HCT116 (cell line): ENCODE data around the gene FOXD1. TPM values are rescaled to one million over a fixed set of nuclear protein-coding genes. Genes with fewer than 3 reads are reported as not detected.

Experiments
- ATAC-seq: fragments of 200-7000 bp; cut with Tn5 transposase; 2 replicates; pipeline ENCODE4 v1.9.1; 2020; ENCODE audit warnings: mild to moderate bottlenecking, moderate library complexity
- BruUV-seq: library from RNA; stranded (reverse); fragments of 400-500 nt; replicated peaks from 2 replicates; lab custom pipeline; 2021; lab: Mats Ljungman, UMichigan
- CTCF ChIA-PET: fragments of 300-600 bp; sonication (Branson Sonifier 250); formaldehyde crosslinking; loops from one replicate; lab custom pipeline; 2021; ENCODE audit warnings: antibody characterized with exemption; lab: Charles Lee
- POLR2A ChIA-PET: fragments of 300-600, 350-600 bp; sonication (Branson Sonifier 250); formaldehyde crosslinking; loops from one replicate; lab custom pipeline; 2021; ENCODE audit warnings: antibody characterized with exemption; lab: Charles Lee
- RAD21 ChIA-PET, 2 experiments: fragments of 300-600 bp; sonication (Branson Sonifier 250); formaldehyde crosslinking; loops; one replicate each; lab custom pipeline; 2023; ENCODE audit warnings: low total read pairs in 2 of 2; ENCODE audit not compliant: uncharacterized antibody in 2 of 2, unreplicated experiment in 2 of 2, low non-redundant PET in 1 of 2; lab: Charles Lee
- DNase-seq: peaks from one replicate; pipeline ENCODE4 v3.0.0-alpha.2; 2010; ENCODE audit warnings: low read depth, low spot score
- H2AFZ ChIP-seq: fragments of 200-600 bp; shearing (Covaris generic), sonication (generic); 2 replicates; pipeline ENCODE4 v1.6.1; 2017; ENCODE audit warnings: low read depth, mixed run types, mixed read lengths, antibody characterized with exemption, low read length; ENCODE audit not compliant: poor library complexity, severe bottlenecking
- H3K27ac ChIP-seq: 2 replicates; pipeline ENCODE4 v1.5.1; 2012; ENCODE audit warnings: low read depth, low read length
- H3K27me3 ChIP-seq: fragments of 200-600 bp; sonication (generic); 2 replicates; pipeline ENCODE4 v1.6.1; 2016; ENCODE audit warnings: mixed run types, low read length, mixed read lengths; ENCODE audit not compliant: insufficient read depth
- H3K36me3 ChIP-seq, 2 experiments: fragments of 200-500 bp in 1 of 2; fragments of 200-600 bp in 1 of 2; sonication (Bioruptor generic) in 1 of 2; sonication (generic) in 1 of 2; 2 replicates each; pipeline versions ENCODE4 v1.5.1 to v1.6.1; 2014 to 2016; ENCODE audit warnings: low read length in 2 of 2, inconsistent platforms in 1 of 2, mixed read lengths in 1 of 2, mixed run types in 1 of 2; ENCODE audit not compliant: insufficient read depth in 2 of 2, control insufficient read depth in 1 of 2
- H3K4me1 ChIP-seq, 2 experiments: fragments of 200-600 bp in 1 of 2; sonication (generic) in 1 of 2; 2 replicates each; pipeline versions ENCODE4 v1.5.1 to v1.6.1; 2012 to 2017; ENCODE audit warnings: low read length in 2 of 2, inconsistent platforms in 1 of 2, mild to moderate bottlenecking in 1 of 2, mixed read lengths in 1 of 2, mixed run types in 1 of 2, moderate library complexity in 1 of 2; ENCODE audit not compliant: insufficient read depth in 2 of 2, control insufficient read depth in 1 of 2
- H3K4me2 ChIP-seq: fragments of 200-600 bp; sonication (generic); 2 replicates; pipeline ENCODE4 v1.6.1; 2017; ENCODE audit warnings: mixed run types, low read length, mixed read lengths
- H3K4me3 ChIP-seq, 2 experiments: fragments of 200-600 bp in 1 of 2; sonication (generic) in 1 of 2; replicated peaks in 1 of 2; 2 replicates each; pipeline ENCODE4 v1.5.1; 2011 to 2016; ENCODE audit warnings: low read length in 2 of 2, control low read depth in 1 of 2, low read depth in 1 of 2, mild to moderate bottlenecking in 1 of 2, mixed read lengths in 1 of 2, mixed run types in 1 of 2
- H3K79me2 ChIP-seq: fragments of 200-600 bp; sonication (generic); 2 replicates; pipeline ENCODE4 v1.6.1; 2017; ENCODE audit warnings: mild to moderate bottlenecking, mixed run types, low read length, moderate library complexity, mixed read lengths; ENCODE audit not compliant: insufficient read depth
- H3K9ac ChIP-seq: fragments of 200-600 bp; sonication (generic); 2 replicates; pipeline ENCODE4 v1.6.1; 2016; ENCODE audit warnings: low read length, mixed read lengths
- H3K9me2 ChIP-seq: fragments of 200-600 bp; sonication (generic), shearing (Covaris generic); 2 replicates; pipeline ENCODE4 v1.6.1; 2017; ENCODE audit warnings: mixed run types, mild to moderate bottlenecking, moderate library complexity; ENCODE audit not compliant: insufficient read depth
- H3K9me3 ChIP-seq, 2 experiments: fragments of 200-500 bp in 1 of 2; fragments of 200-600 bp in 1 of 2; sonication (Bioruptor generic) in 1 of 2; sonication (generic) in 1 of 2; 2 replicates each; pipeline ENCODE4 v1.6.1; 2014 to 2017; ENCODE audit warnings: low read length in 2 of 2, mixed read lengths in 2 of 2, inconsistent platforms in 1 of 2, low read depth in 1 of 2, mild to moderate bottlenecking in 1 of 2, mixed run types in 1 of 2, moderate library complexity in 1 of 2; ENCODE audit not compliant: control insufficient read depth in 1 of 2, insufficient read depth in 1 of 2
- H4K20me1 ChIP-seq: fragments of 200-600 bp; sonication (generic), shearing (Covaris generic); 2 replicates; pipeline ENCODE4 v1.6.1; 2017; ENCODE audit warnings: mixed run types, mild to moderate bottlenecking, moderate library complexity; ENCODE audit not compliant: insufficient read depth
- CBX3 ChIP-seq: IDR thresholded peaks from 2 replicates; pipeline ENCODE4 v1.6.1; 2012; ENCODE audit warnings: low read depth
- CTCF ChIP-seq, 3 experiments: fragments of 200-600 bp in 1 of 3; sonication (generic) in 1 of 3; IDR thresholded peaks in 2 of 3; conservative IDR thresholded peaks in 1 of 3; 2 replicates each; pipeline ENCODE4 v1.5.1; 2012 to 2017; ENCODE audit warnings: low read depth in 2 of 3, low read length in 2 of 3, antibody characterized with exemption in 1 of 3, borderline replicate concordance in 1 of 3, control low read depth in 1 of 3, mild to moderate bottlenecking in 1 of 3, mixed read lengths in 1 of 3, mixed run types in 1 of 3, moderate library complexity in 1 of 3; ENCODE audit not compliant: insufficient read depth in 1 of 3
- EGR1 ChIP-seq: IDR thresholded peaks from 2 replicates; pipeline ENCODE4 v1.6.1; 2012; ENCODE audit warnings: low read depth
- FOSL1 ChIP-seq: IDR thresholded peaks from 2 replicates; pipeline ENCODE4 v1.6.1; 2012; ENCODE audit warnings: low read depth
- JUND ChIP-seq: IDR thresholded peaks from 2 replicates; pipeline ENCODE4 v1.6.1; 2012
- MAX ChIP-seq: IDR thresholded peaks from 2 replicates; pipeline ENCODE4 v1.6.1; 2012
- POLR2A ChIP-seq: IDR thresholded peaks from 2 replicates; pipeline ENCODE4 v1.7.0; 2011; ENCODE audit warnings: borderline replicate concordance; ENCODE audit not compliant: insufficient read depth, insufficient read length; ENCODE audit errors: extremely low read depth
- REST ChIP-seq: IDR thresholded peaks from 2 replicates; pipeline ENCODE4 v1.6.1; 2012; ENCODE audit warnings: low read depth
- SIN3A ChIP-seq: IDR thresholded peaks from 2 replicates; pipeline ENCODE4 v1.6.1; 2012; ENCODE audit warnings: low read depth
- SP1 ChIP-seq: IDR thresholded peaks from 2 replicates; pipeline ENCODE4 v1.6.1; 2012; ENCODE audit warnings: low read depth
- SRF ChIP-seq: IDR thresholded peaks from 2 replicates; pipeline ENCODE4 v1.6.1; 2012; ENCODE audit warnings: low read depth
- TCF7L2 ChIP-seq: IDR thresholded peaks from 2 replicates; pipeline ENCODE4 v1.7.0; 2011; ENCODE audit warnings: borderline replicate concordance, inconsistent platforms; ENCODE audit not compliant: insufficient read depth, insufficient read length; ENCODE audit errors: extremely low read depth
- YY1 ChIP-seq: IDR thresholded peaks from 2 replicates; pipeline ENCODE4 v1.6.1; 2011; ENCODE audit warnings: low read length, low read depth, moderate library complexity, mild to moderate bottlenecking; ENCODE audit not compliant: insufficient replicate concordance; ENCODE audit errors: extremely low read depth
- ZBTB33 ChIP-seq: IDR thresholded peaks from 2 replicates; pipeline ENCODE4 v1.6.1; 2011; ENCODE audit warnings: mild to moderate bottlenecking, low read length, moderate library complexity; ENCODE audit not compliant: insufficient replicate concordance; ENCODE audit errors: extremely low read depth
- ZNF274 ChIP-seq: fragments of 200-500 bp; sonication (Bioruptor generic); IDR thresholded peaks from 2 replicates; pipeline ENCODE4 v1.6.1; 2014; ENCODE audit warnings: mild to moderate bottlenecking, low read depth, low read length, inconsistent platforms
- intact Hi-C: fragments of 100-400 bp; cut with micrococcal nuclease; formaldehyde crosslinking; loops from 2 replicates; pipeline ENCODE4 v1.10.0; 2022
- total RNA-seq: library from RNA; stranded (reverse); gene quantifications from one replicate; pipeline ENCODE4 v1.2.1, GENCODE V29; 2021; ENCODE audit not compliant: unreplicated experiment

Gene FOXD1
- total RNA-seq, 1 experiment from 2014 or later, result 26.8 TPM

- H3K79me2 ChIP-seq, result no peaks in the 10 kb centered on the region
- no peak overlapping the region for H3K27ac ChIP-seq
- RAD21 ChIA-PET, result no interaction called here
- H3K9me2 ChIP-seq, result no peaks in the 10 kb centered on the region
- no TSS peak for BruUV-seq
- H3K9me3 ChIP-seq, result no peaks in the 10 kb centered on the region; a peak in 1 of 4 replicates
- no peaks in the 10 kb centered on the region for H4K20me1 ChIP-seq
- no peak overlapping the region for H3K9ac ChIP-seq
- CTCF ChIA-PET, result no interaction called here
- H3K36me3 ChIP-seq, result no peaks in the 10 kb centered on the region
- no peak overlapping the region for H3K4me3 ChIP-seq
- no peaks in the 10 kb centered on the region for H3K4me1 ChIP-seq
- no peak overlapping the region for H3K4me2 ChIP-seq
- POLR2A ChIA-PET, result no interaction called here
- ATAC-seq (no peak), DNase-seq (no peak)
- intact Hi-C loops, result no loop called here
- no peak overlapping the region for H2AFZ ChIP-seq
- no peaks in the 10 kb centered on the region for H3K27me3 ChIP-seq
- no peak for TF ChIP-seq SRF
- no peak for TF ChIP-seq CBX3
- no peak for TF ChIP-seq EGR1
- TF ChIP-seq REST, result no peak
- no peak for TF ChIP-seq SIN3A
- TF ChIP-seq ZNF274, result no peak
- TF ChIP-seq TCF7L2, result no peak
- TF ChIP-seq YY1, result no peak
- TF ChIP-seq POLR2A, result no peak
- TF ChIP-seq ZBTB33, result no peak
- no peak for TF ChIP-seq SP1
- no peak for TF ChIP-seq CTCF (IDR thresholded peaks at IDR 0.05 in 2 of 3, conservative IDR thresholded peaks at IDR 0.05 in 1 of 3; ENCODE audit: borderline replicate concordance in 1 of 3, insufficient read depth in 1 of 3, low read depth in 2 of 3, low read length in 2 of 3)
- no peak for TF ChIP-seq JUND
- no peak for TF ChIP-seq MAX
- no peak for TF ChIP-seq FOSL1
These were observed 22.5 kb downstream of the FOXD1 start for GRCh38 chr5:73426034-73426433.
